WTC11 (cell line): ENCODE data around the gene NKX6-2. TPM values are rescaled to one million over a fixed set of nuclear protein-coding genes. Genes with fewer than 3 reads are reported as not detected.

Experiments
- ATAC-seq: fragments of 200-7000 bp; cut with Tn5 transposase; 2 replicates; pipeline ENCODE4 v1.10.0; 2021; ENCODE audit warnings: mild to moderate bottlenecking, moderate library complexity
- CTCF ChIA-PET: fragments of 300-600 bp; sonication (Branson Sonifier 250); formaldehyde crosslinking; loops from one replicate; lab custom pipeline; 2021; ENCODE audit warnings: antibody characterized with exemption; lab: Charles Lee
- POLR2A ChIA-PET: fragments of 350-600 bp; sonication (Branson Sonifier 250); formaldehyde crosslinking; loops from one replicate; lab custom pipeline; 2021; ENCODE audit warnings: antibody characterized with exemption; lab: Charles Lee
- DNase-seq: peaks from one replicate; pipeline ENCODE4 v3.0.0; 2021; ENCODE audit warnings: low spot score
- H3K27ac Mint-ChIP-seq: 2 replicates; pipeline ENCODE4 v1.8.0; 2021; ENCODE audit warnings: mixed read lengths
- H3K27me3 Mint-ChIP-seq: 2 replicates; pipeline ENCODE4 v1.8.0; 2021; ENCODE audit warnings: low read depth, mild to moderate bottlenecking, moderate library complexity, mixed read lengths
- H3K36me3 Mint-ChIP-seq: 2 replicates; pipeline ENCODE4 v1.8.0; 2021; ENCODE audit warnings: mixed read lengths
- H3K4me1 Mint-ChIP-seq: 2 replicates; pipeline ENCODE4 v1.8.0; 2022; ENCODE audit warnings: mixed read lengths
- H3K4me3 Mint-ChIP-seq: 2 replicates; pipeline ENCODE4 v1.8.0; 2021; ENCODE audit warnings: mild to moderate bottlenecking, moderate library complexity, mixed read lengths
- H3K9me3 Mint-ChIP-seq: 2 replicates; pipeline ENCODE4 v1.8.0; 2021; ENCODE audit warnings: mixed read lengths
- AFF4 ChIP-seq: sonication (generic); formaldehyde crosslinking; IDR thresholded peaks from 2 replicates; pipeline ENCODE4 v1.8.1; 2023; ENCODE audit warnings: mild to moderate bottlenecking, missing genetic modification reagents, borderline replicate concordance
- ATF6 ChIP-seq: sonication (generic); formaldehyde crosslinking; IDR thresholded peaks from 2 replicates; pipeline ENCODE4 v1.8.1; 2023; ENCODE audit warnings: mild to moderate bottlenecking, missing genetic modification reagents
- CREB1 ChIP-seq: sonication (generic); formaldehyde crosslinking; IDR thresholded peaks from 2 replicates; pipeline ENCODE4 v1.8.0; 2023; ENCODE audit warnings: mild to moderate bottlenecking, missing genetic modification reagents
- EMX1 ChIP-seq: fragments of 250-450 bp; sonication (Bioruptor Pico); IDR thresholded peaks from 2 replicates; pipeline ENCODE4 v1.8.0; 2021; ENCODE audit warnings: mild to moderate bottlenecking
- ETV6 ChIP-seq: sonication (generic); formaldehyde crosslinking; IDR thresholded peaks from 2 replicates; pipeline ENCODE4 v1.8.1; 2022; ENCODE audit warnings: mild to moderate bottlenecking, missing genetic modification reagents
- GTF2I ChIP-seq: fragments of 250-450 bp; sonication (Bioruptor Pico); conservative IDR thresholded peaks from 2 replicates; pipeline ENCODE4 v1.4.0; 2021; ENCODE audit warnings: mild to moderate bottlenecking
- IRF2 ChIP-seq: sonication (generic); formaldehyde crosslinking; IDR thresholded peaks from 2 replicates; pipeline ENCODE4 v1.8.0; 2022; ENCODE audit warnings: low read depth, missing genetic modification reagents, borderline replicate concordance
- NR2C2 ChIP-seq: sonication (generic); formaldehyde crosslinking; IDR thresholded peaks from 2 replicates; pipeline ENCODE4 v1.8.0; 2022; ENCODE audit warnings: mild to moderate bottlenecking, missing genetic modification reagents
- SMAD3 ChIP-seq: sonication (generic); formaldehyde crosslinking; IDR thresholded peaks from 2 replicates; pipeline ENCODE4 v1.8.0; 2022; ENCODE audit warnings: missing genetic modification reagents, mild to moderate bottlenecking, borderline replicate concordance
- TCF7 ChIP-seq: sonication (generic); formaldehyde crosslinking; IDR thresholded peaks from 2 replicates; pipeline ENCODE4 v1.8.0; 2022; ENCODE audit warnings: mild to moderate bottlenecking, low read depth, missing genetic modification reagents, moderate library complexity
- USF1 ChIP-seq: sonication (generic); formaldehyde crosslinking; IDR thresholded peaks from 2 replicates; pipeline ENCODE4 v1.8.0; 2022; ENCODE audit warnings: mild to moderate bottlenecking, missing genetic modification reagents
- ZMAT4 ChIP-seq: fragments of 250-450 bp; sonication (Bioruptor Pico); IDR thresholded peaks from 2 replicates; pipeline ENCODE4 v1.9.0; 2021; ENCODE audit warnings: mild to moderate bottlenecking
- total RNA-seq: library from RNA; stranded (reverse); gene quantifications from 3 replicates; pipeline ENCODE4 v1.2.3, GENCODE V29; 2021
- TF ChIP-seq, protein P1 (sequence below): fragments of 250-450 bp; sonication (Bioruptor Pico); IDR thresholded peaks from 2 replicates; pipeline ENCODE4 v1.9.0; 2021; ENCODE audit warnings: mild to moderate bottlenecking

The NKX6-2 gene
- total RNA-seq, 1 experiment from 2014 or later, result 0.15 TPM

- Mint-ChIP-seq H3K4me3 (no peak overlapping the region), H3K36me3 (peaks cover 7% of the 10 kb centered on the region)
- DNase-seq (no peak), ATAC-seq (no peak)
- no peak for TF ChIP-seq NR2C2 (CRISPR knock-in tag)
- TF ChIP-seq EMX1, result no peak
- TF ChIP-seq, all 79 proteins: peak for 0
- Mint-ChIP-seq H3K27me3 (peaks cover 6% of the 10 kb centered on the region), H3K9me3 (peaks cover 16% of the 10 kb centered on the region), H3K27ac (no peak overlapping the region), H3K4me1 (no peaks in the 10 kb centered on the region)
- POLR2A ChIA-PET, result no interaction called here
- CTCF ChIA-PET, result no interaction called here
Observed at GRCh38 chr10:132816718-132817117, 30.8 kb upstream of the NKX6-2 start.

GRCh38 chr10:132815168-132815857 lies 29.4 kb upstream of the NKX6-2 start:
- no peak for ATAC-seq
- POLR2A ChIA-PET, result no interaction called here
- Mint-ChIP-seq H3K4me3 (no peak overlapping the region), H3K4me1 (no peaks in the 10 kb centered on the region), H3K27me3 (peaks cover 6% of the 10 kb centered on the region), H3K36me3 (peaks cover 7% of the 10 kb centered on the region), H3K27ac (no peak overlapping the region), H3K9me3 (peaks cover 16% of the 10 kb centered on the region)
- CTCF ChIA-PET, result no interaction called here
- DNase-seq, result no peak
- TF ChIP-seq GTF2I, result no peak
- TF ChIP-seq IRF2 (CRISPR knock-in tag), result no peak
- TF ChIP-seq USF1, result no peak
- no peak for TF ChIP-seq AFF4 (CRISPR knock-in tag)
- TF ChIP-seq CREB1 (CRISPR knock-in tag), result no peak
- TF ChIP-seq SMAD3 (CRISPR knock-in tag), result no peak
- no peak for TF ChIP-seq TCF7 (CRISPR knock-in tag)
- TF ChIP-seq ZMAT4 (CRISPR knock-in tag), result no peak
- TF ChIP-seq ETV6 (CRISPR knock-in tag), result no peak
- TF ChIP-seq ATF6 (CRISPR knock-in tag), result no peak
- TF ChIP-seq, protein P1, sequence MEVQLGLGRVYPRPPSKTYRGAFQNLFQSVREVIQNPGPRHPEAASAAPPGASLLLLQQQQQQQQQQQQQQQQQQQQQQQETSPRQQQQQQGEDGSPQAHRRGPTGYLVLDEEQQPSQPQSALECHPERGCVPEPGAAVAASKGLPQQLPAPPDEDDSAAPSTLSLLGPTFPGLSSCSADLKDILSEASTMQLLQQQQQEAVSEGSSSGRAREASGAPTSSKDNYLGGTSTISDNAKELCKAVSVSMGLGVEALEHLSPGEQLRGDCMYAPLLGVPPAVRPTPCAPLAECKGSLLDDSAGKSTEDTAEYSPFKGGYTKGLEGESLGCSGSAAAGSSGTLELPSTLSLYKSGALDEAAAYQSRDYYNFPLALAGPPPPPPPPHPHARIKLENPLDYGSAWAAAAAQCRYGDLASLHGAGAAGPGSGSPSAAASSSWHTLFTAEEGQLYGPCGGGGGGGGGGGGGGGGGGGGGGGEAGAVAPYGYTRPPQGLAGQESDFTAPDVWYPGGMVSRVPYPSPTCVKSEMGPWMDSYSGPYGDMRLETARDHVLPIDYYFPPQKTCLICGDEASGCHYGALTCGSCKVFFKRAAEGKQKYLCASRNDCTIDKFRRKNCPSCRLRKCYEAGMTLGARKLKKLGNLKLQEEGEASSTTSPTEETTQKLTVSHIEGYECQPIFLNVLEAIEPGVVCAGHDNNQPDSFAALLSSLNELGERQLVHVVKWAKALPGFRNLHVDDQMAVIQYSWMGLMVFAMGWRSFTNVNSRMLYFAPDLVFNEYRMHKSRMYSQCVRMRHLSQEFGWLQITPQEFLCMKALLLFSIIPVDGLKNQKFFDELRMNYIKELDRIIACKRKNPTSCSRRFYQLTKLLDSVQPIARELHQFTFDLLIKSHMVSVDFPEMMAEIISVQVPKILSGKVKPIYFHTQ (CRISPR knock-in tag), result no peak
- TF ChIP-seq, all 79 proteins: peak for 0
